Adrenal gland (tissue), 19 donors: Measurements from ENCODE around the gene PPEF2. TPM values are rescaled to one million over a fixed set of nuclear protein-coding genes. Genes with fewer than 3 reads are reported as not detected.
A peak's percentile ranks its signal among the peaks of the same experiment; 100 is the strongest.

Source experiments
- DNase-seq, 7 donors: peaks; one replicate each; pipeline ENCODE4 v3.0.0-alpha.2; 2019 to 2020
- H3K27ac ChIP-seq, 5 donors: fragments of 200-600 bp; sonication (generic) in 4 of 5; 1 replicate in 3 of 5; 2 replicates in 2 of 5; pipeline versions ENCODE4 v1.5.1 to v1.8.0; 2016 to 2020; ENCODE audit warnings: mild to moderate bottlenecking in 1 of 5
- H3K27me3 ChIP-seq: fragments of 200-600 bp; 2 replicates; pipeline ENCODE4 v1.8.0; 2021
- H3K36me3 ChIP-seq, 2 donors: fragments of 200-600 bp; replicated peaks in 1 of 2; 1 replicate in 1 of 2; 2 replicates in 1 of 2; pipeline versions ENCODE4 v1.5.1 to v1.8.0; 2018 to 2022
- H3K4me1 ChIP-seq, 2 donors: fragments of 200-600 bp; replicated peaks in 1 of 2; 1 replicate in 1 of 2; 2 replicates in 1 of 2; pipeline versions ENCODE4 v1.5.1 to v1.8.0; 2018 to 2021
- H3K4me3 ChIP-seq, 4 donors: fragments of 200-600 bp; sonication (generic) in 3 of 4; one replicate each; pipeline ENCODE4 v1.5.1; 2016 to 2018
- H3K9me3 ChIP-seq, 3 donors: fragments of 200-600 bp; sonication (generic) in 1 of 3; replicated peaks in 1 of 3; 1 replicate in 2 of 3; 2 replicates in 1 of 3; pipeline versions ENCODE4 v1.5.1 to v1.8.0; 2016 to 2021
- CTCF ChIP-seq, 6 experiments: fragments of 450-650 bp in 4 of 6; fragments of 200-600 bp in 2 of 6; sonication (generic) in 1 of 6; IDR thresholded peaks; 1 replicate in 5 of 6; 2 replicates in 1 of 6; pipeline versions ENCODE4 v1.5.1 to v1.8.0; 2016 to 2021; ENCODE audit warnings: antibody characterized with exemption in 6 of 6, mild to moderate bottlenecking in 2 of 6, moderate library complexity in 1 of 6
- POLR2A ChIP-seq, 2 donors: fragments of 450-650 bp; IDR thresholded peaks; one replicate each; pipeline ENCODE4 v1.6.1; 2017; ENCODE audit warnings: antibody characterized with exemption in 2 of 2, mild to moderate bottlenecking in 2 of 2, moderate library complexity in 1 of 2
- WGBS, 4 donors: extraction: QIAGEN DNeasy Blood & Tissue Kit in 2 of 4; methylation state at CpG; one replicate each; pipeline versions ENCODE4 v1.1.5 to v1.1.7; 2013 to 2017; 5-methylcytosine and 5-hydroxymethylcytosine counted together
- intact Hi-C, 2 donors: fragments of 100-400 bp; cut with DNase I; formaldehyde crosslinking; loops; one replicate each; pipeline versions ENCODE4 v1.14.1 to v1.15.0; 2022 to 2023
- long read RNA-seq, 10 donors: library from polyadenylated mRNA in 3 of 10; unstranded in 2 of 10; stranded (forward) in 1 of 10; transcript quantifications; one replicate each; pipeline ENCODE4 v2.0.0 and lab custom pipeline, GENCODE V29; 2021 to 2026
- polyA plus RNA-seq, 3 donors: library from polyadenylated mRNA; stranded (reverse); fragments of 200-250 nt in 2 of 3; fragments of 350-450 nt in 1 of 3; fragmentation: Illumina TruSeq in 1 of 3; extraction: RNeasy Lipid Tissue Mini Kit (QIAGEN cat#74804) in 1 of 3; gene quantifications; one replicate each; pipeline ENCODE4 v1.2.3, GENCODE V29; 2013 to 2014
- total RNA-seq, 9 donors: library from RNA; depleted of rRNA in 4 of 9; stranded (reverse); fragments of >200 nt in 4 of 9; fragments of 120-200 nt in 1 of 9; fragmentation: NEBNext Ultra II Directional in 1 of 9; extraction: Animal tissue kit (Norgen Biotek cat#: 25700) in 1 of 9; gene quantifications; one replicate each; pipeline versions ENCODE4 v1.1.0 to v1.2.4, GENCODE V29; 2013 to 2023
- donor health status: healthy with polysubstance abuse.
- donor health status: Bipolar disorder and iron deficiency.
- donor health status: DM: yes; HTN: yes; CAD: no.
- donor health status: DM: no; HTN: no; CAD: no.
- donor health status: DM: no; HTN: no; CAD: no.
- donor health status: DM: yes; HTN: yes; CAD: no.

PPEF2 gene
- total RNA-seq (under 1 TPM in 2 of 9 donors, not detected in 7; 0.06 to 0.08 TPM), polyA plus RNA-seq (under 1 TPM in 1 of 3 donors, not detected in 2; 0.03 TPM)
- long read RNA-seq, donor 1, result 0 reads
- long read RNA-seq, donor 2, result 0 reads
- long read RNA-seq, donor 3, result 0 reads
- long read RNA-seq, donor 4, result 0 reads
- long read RNA-seq, donor 5, result 0 reads
- long read RNA-seq, donor 6, result 0 reads
- long read RNA-seq, donor 7, result 0 reads
- long read RNA-seq, donor 8, result 0 reads
- long read RNA-seq, donor 9, result 0 reads
- long read RNA-seq, donor 10, result 0 reads

- no peak for DNase-seq
- TF ChIP-seq POLR2A (IDR thresholded peaks at IDR 0.05) (no peak), CTCF (IDR thresholded peaks at IDR 0.05) (no peak)
- H3K4me1 ChIP-seq, result peaks cover 0 to 5% of the 10 kb centered on the region in 2 donors
- intact Hi-C loops, result no loop called here
- no peaks in the 10 kb centered on the region for H3K36me3 ChIP-seq
- H3K9me3 ChIP-seq, result no peaks in the 10 kb centered on the region
- H3K27ac ChIP-seq, result no peak within 1 kb of the TSS
- 75 to 90% (median 78%) methylated on average over 4 to 5 of the region's 5 CpGs for WGBS, 4 donors
- H3K4me3 ChIP-seq, result no peak within 1 kb of the TSS
- H3K27me3 ChIP-seq, result no peaks in the 10 kb centered on the region
Measured at GRCh38 chr4:75902352-75902751, at the start of gene PPEF2. Gene PPEF2, minus strand, starts transcription at chr4:75902452. Its CDS starts 6,127 bp downstream, at chr4:75896325.

GRCh38 chr4:75950213-75950815 lies 48.1 kb upstream of the PPEF2 start:
- no peak overlapping the region for H3K27ac ChIP-seq
- DNase-seq, result no peak
- H3K4me3 ChIP-seq, result no peak overlapping the region
- peaks cover 0 to 56% of the 10 kb centered on the region in 2 donors for H3K36me3 ChIP-seq
- intact Hi-C loops, result no loop called here
- no peaks in the 10 kb centered on the region for H3K4me1 ChIP-seq
- no peaks in the 10 kb centered on the region for H3K27me3 ChIP-seq
- no peaks in the 10 kb centered on the region for H3K9me3 ChIP-seq
- TF ChIP-seq CTCF (IDR thresholded peaks at IDR 0.05), result no peak
- TF ChIP-seq POLR2A (IDR thresholded peaks at IDR 0.05), result no peak
- 69 to 78% (median 71%) methylated on average over 3 of the region's 3 CpGs for WGBS, 4 donors

GRCh38 chr4:75948822-75949444 lies 46.7 kb upstream of the PPEF2 start:
- 66 to 73% (median 68%) methylated on average over 5 of the region's 5 CpGs for WGBS, 4 donors
- DNase-seq, result no peak
- no peaks in the 10 kb centered on the region for H3K27me3 ChIP-seq
- H3K9me3 ChIP-seq, result no peaks in the 10 kb centered on the region
- H3K4me1 ChIP-seq, result no peaks in the 10 kb centered on the region
- H3K36me3 ChIP-seq, result peaks cover 0 to 44% of the 10 kb centered on the region in 2 donors
- no peak overlapping the region for H3K4me3 ChIP-seq
- TF ChIP-seq POLR2A (IDR thresholded peaks at IDR 0.05), result no peak
- H3K27ac ChIP-seq, result no peak overlapping the region
- intact Hi-C loops, result no loop called here

GRCh38 chr4:75940692-75941253 lies 38.5 kb upstream of the PPEF2 start, which contains the start of gene NAAA:
Gene NAAA, minus strand, starts transcription at chr4:75941013. Its CDS starts 64 bp downstream, at chr4:75940949.
- DNase-seq, result peak; percentile 66 to 90 (median 85)
- Histone ChIP-seq H3K4me1 (peaks cover 2 to 10% of the 10 kb centered on the region in 2 donors), H3K4me3 (peak within 1 kb of the TSS; percentile 2 to 78 (median 64)), H3K27me3 (no peaks in the 10 kb centered on the region), H3K36me3 (no peaks in the 10 kb centered on the region), H3K9me3 (no peaks in the 10 kb centered on the region), H3K27ac (peak within 1 kb of the TSS in 4 of 5 donors; percentile 62 to 89 (median 84))
- WGBS, 4 donors, result 0 to 1% (median 0%) methylated on average over 4 to 66 of the region's 66 CpGs
- TF ChIP-seq CTCF (IDR thresholded peaks at IDR 0.05) (peak in 3 of 6 experiments; percentile 48 to 55 (median 54)), POLR2A (IDR thresholded peaks at IDR 0.05) (peak in 1 of 2 donors; percentile 51)
- intact Hi-C loops, result no loop called here
